Measurements from ENCODE around the gene MAGEA9.
"Not testable (repeated sequence)": the region's sequence is repeated elsewhere in the genome, so short reads cannot be mapped to it uniquely, and the experiment has no call there.

The MAGEA9 gene

GRCh38 chrX:149781727-149782126 is at the start of gene MAGEA9:
Gene MAGEA9 (plus strand): TSS chrX:149781930. CDS start chrX:149786211, 4,281 bp downstream.
- not testable (repeated sequence) for DNase-seq

GRCh38 chrX:149742269-149742668 is 39.5 kb upstream of the MAGEA9 start:
- not testable (repeated sequence) for DNase-seq

GRCh38 chrX:149746390-149747007 is 35.2 kb upstream of the MAGEA9 start:
- not testable (repeated sequence) for DNase-seq

- DNase-seq, result no peak
Observed at GRCh38 chrX:149757206-149758067, 24.3 kb upstream of the MAGEA9 start.

GRCh38 chrX:149758068-149758714 is 23.5 kb upstream of the MAGEA9 start:
- DNase-seq, result no peak

- DNase-seq, result not testable (repeated sequence)
Observed at GRCh38 chrX:149758715-149759078, 23.0 kb upstream of the MAGEA9 start.

- DNase-seq, result no peak
Observed at GRCh38 chrX:149759824-149760223, 21.9 kb upstream of the MAGEA9 start.

- DNase-seq, result no peak
Observed at GRCh38 chrX:149760965-149761364, 20.8 kb upstream of the MAGEA9 start.

GRCh38 chrX:149761858-149762674 is 19.7 kb upstream of the MAGEA9 start:
- not testable (repeated sequence) for DNase-seq

GRCh38 chrX:149762696-149763614 is 18.8 kb upstream of the MAGEA9 start:
- DNase-seq, result no peak

- not testable (repeated sequence) for DNase-seq
Observed at GRCh38 chrX:149770344-149770743, 11.4 kb upstream of the MAGEA9 start.

- DNase-seq, result not testable (repeated sequence)
Observed at GRCh38 chrX:149773026-149773425, 8.7 kb upstream of the MAGEA9 start.

- DNase-seq, result not testable (repeated sequence)
Observed at GRCh38 chrX:149773768-149774167, 8.0 kb upstream of the MAGEA9 start, which contains the start of gene HSFX1. Gene HSFX1 (plus strand): TSS chrX:149774068. CDS start chrX:149774682, 614 bp downstream.

GRCh38 chrX:149777999-149778398 is 3.7 kb upstream of the MAGEA9 start:
- not testable (repeated sequence) for DNase-seq

- not testable (repeated sequence) for DNase-seq
Observed at GRCh38 chrX:149795531-149795930, 13.8 kb downstream of the MAGEA9 start.

GRCh38 chrX:149799095-149799714 is 17.5 kb downstream of the MAGEA9 start:
- no peak for DNase-seq

- peak; percentile 36 for DNase-seq
Observed at GRCh38 chrX:149799938-149800337, 18.2 kb downstream of the MAGEA9 start.

- no peak for DNase-seq
Observed at GRCh38 chrX:149803458-149804062, 21.8 kb downstream of the MAGEA9 start.

GRCh38 chrX:149804102-149804501 is 22.4 kb downstream of the MAGEA9 start:
- DNase-seq, result no peak

- no peak for DNase-seq
Observed at GRCh38 chrX:149807747-149808458, 26.2 kb downstream of the MAGEA9 start.

All from NCI-H526 treated with DMSO at 0.1 percent for 48 hours (cell line).